WERI-Rb-1 (cell line): ENCODE measurements around the gene MBD5.
A peak's percentile ranks its signal among the peaks of the same experiment; 100 is the strongest.

ENCODE experiments used
- DNase-seq: peaks from one replicate; pipeline ENCODE4 v3.0.0-alpha.2; 2020
- H3K27ac ChIP-seq: fragments of 250-450 bp; sonication (Bioruptor Pico); 2 replicates; pipeline ENCODE4 v1.5.1; 2020; ENCODE audit warnings: mild to moderate bottlenecking, moderate library complexity
- H3K27me3 ChIP-seq: fragments of 250-450 bp; sonication (Bioruptor Pico); 2 replicates; pipeline ENCODE4 v1.5.1; 2021; ENCODE audit warnings: mild to moderate bottlenecking, low read depth, moderate library complexity; ENCODE audit not compliant: insufficient read depth, severe bottlenecking
- H3K36me3 ChIP-seq: fragments of 250-450 bp; sonication (Bioruptor Pico); 2 replicates; pipeline ENCODE4 v1.5.1; 2020; ENCODE audit warnings: mild to moderate bottlenecking, moderate library complexity
- H3K4me3 ChIP-seq: 2 replicates; pipeline ENCODE4 v1.5.1; 2011; ENCODE audit warnings: low read depth, mild to moderate bottlenecking, control low read depth, low read length
- H3K9me3 ChIP-seq: fragments of 250-450 bp; sonication (Bioruptor Pico); 2 replicates; pipeline ENCODE4 v1.5.1; 2021; ENCODE audit warnings: mild to moderate bottlenecking, moderate library complexity; ENCODE audit not compliant: severe bottlenecking
- CTCF ChIP-seq: IDR thresholded peaks from 2 replicates; pipeline ENCODE4 v1.5.1; 2011; ENCODE audit warnings: low read depth, mild to moderate bottlenecking, control low read depth, inconsistent platforms, low read length

Gene MBD5

DNA sequence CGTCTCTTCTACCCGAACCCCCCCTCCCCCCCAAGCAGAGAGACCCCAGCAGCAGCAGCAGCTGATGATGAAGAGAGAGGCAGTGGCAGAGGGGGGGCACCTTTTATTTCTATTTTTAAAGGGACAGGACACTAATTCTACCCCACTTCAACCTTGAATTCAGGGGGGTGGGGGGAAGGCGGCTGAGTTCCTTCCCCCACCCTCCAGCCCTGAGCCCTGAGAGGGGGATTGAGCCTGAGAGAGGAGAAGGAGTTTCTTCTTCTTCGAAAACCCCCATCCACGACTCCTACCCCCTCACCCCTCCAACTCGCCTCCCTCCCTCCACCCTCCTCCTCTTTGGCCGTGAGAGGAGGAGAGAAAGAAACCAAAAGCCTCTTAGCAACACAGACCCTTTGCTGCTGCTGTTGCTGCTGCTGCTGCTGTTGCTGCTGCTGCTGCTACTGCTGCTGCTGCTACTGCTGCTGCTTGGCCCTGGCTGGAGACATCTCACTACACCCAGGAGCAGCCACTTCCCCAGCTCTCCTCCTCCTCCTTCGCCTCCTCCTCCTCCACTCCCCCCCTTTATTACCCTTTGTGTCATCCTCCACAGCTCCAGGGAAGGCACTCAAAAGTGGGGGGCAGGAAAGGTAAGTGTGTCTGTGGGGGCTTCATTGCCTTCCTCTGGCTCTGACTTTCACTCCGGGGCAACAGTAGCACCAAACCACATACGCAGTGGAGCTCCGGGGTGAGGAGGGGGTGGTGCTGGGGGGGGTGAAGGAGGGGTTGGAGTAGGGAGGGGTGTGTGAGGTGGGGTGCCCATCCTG lies at the start of gene MBD5:
MBD5 (plus strand) TSS at position 33 of the 803 bp plus-strand sequence.
- DNase-seq, result peak; percentile 65
- no peaks in the 10 kb centered on the region for H3K27me3 ChIP-seq
- no peaks in the 10 kb centered on the region for H3K36me3 ChIP-seq
- TF ChIP-seq CTCF, result no peak
- peak within 1 kb of the TSS; percentile 92 for H3K4me3 ChIP-seq
- H3K27ac ChIP-seq, result peak within 1 kb of the TSS; percentile 95
- H3K9me3 ChIP-seq, result no peaks in the 10 kb centered on the region

- no peak for DNase-seq
- H3K27ac ChIP-seq, result no peak overlapping the region
- H3K9me3 ChIP-seq, result no peaks in the 10 kb centered on the region
- no peak for TF ChIP-seq CTCF
- H3K27me3 ChIP-seq, result no peaks in the 10 kb centered on the region
- H3K4me3 ChIP-seq, result no peak overlapping the region
- H3K36me3 ChIP-seq, result peaks cover 3% of the 10 kb centered on the region
Measured at GRCh38 chr2:147976102-147976501, 44.8 kb upstream of the MBD5 start.

GRCh38 chr2:147977679-147978078 lies 43.2 kb upstream of the MBD5 start:
- Histone ChIP-seq H3K27me3 (no peaks in the 10 kb centered on the region), H3K27ac (no peak overlapping the region), H3K36me3 (peaks cover 3% of the 10 kb centered on the region; the same call in 1 of the 2 replicates), H3K4me3 (no peak overlapping the region), H3K9me3 (no peaks in the 10 kb centered on the region)
- no peak for DNase-seq
- no peak for TF ChIP-seq CTCF

DNA sequence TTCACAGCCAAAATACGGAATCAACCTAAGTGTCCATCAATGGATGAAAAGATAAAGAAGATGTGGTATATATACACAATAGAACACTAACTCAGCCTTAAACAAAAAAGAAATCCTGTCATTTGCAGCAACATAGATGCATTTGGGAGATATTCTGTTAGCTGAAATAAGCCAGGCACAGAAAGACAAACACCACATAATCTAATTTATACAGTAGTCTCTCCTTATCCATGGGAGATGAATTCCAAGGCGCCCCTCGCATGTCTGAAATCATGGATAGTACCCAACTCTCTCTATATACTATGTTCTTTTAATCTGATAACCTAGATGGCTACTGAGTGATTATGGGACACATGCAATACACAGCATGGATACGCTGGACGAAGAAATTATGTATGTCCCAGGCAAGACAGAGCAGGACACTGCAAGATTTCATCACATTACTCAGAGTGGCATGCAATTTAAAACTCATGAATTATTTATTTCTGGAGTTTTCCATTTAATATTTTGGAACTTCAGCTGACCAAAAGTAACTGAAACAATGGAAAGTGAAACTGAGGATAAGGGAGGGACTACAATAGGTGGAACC lies 39.9 kb upstream of the MBD5 start:
- TF ChIP-seq CTCF, result no peak
- Histone ChIP-seq H3K27ac (no peak overlapping the region), H3K36me3 (no peaks in the 10 kb centered on the region), H3K9me3 (no peaks in the 10 kb centered on the region), H3K27me3 (no peaks in the 10 kb centered on the region), H3K4me3 (no peak overlapping the region)
- DNase-seq, result no peak

DNA sequence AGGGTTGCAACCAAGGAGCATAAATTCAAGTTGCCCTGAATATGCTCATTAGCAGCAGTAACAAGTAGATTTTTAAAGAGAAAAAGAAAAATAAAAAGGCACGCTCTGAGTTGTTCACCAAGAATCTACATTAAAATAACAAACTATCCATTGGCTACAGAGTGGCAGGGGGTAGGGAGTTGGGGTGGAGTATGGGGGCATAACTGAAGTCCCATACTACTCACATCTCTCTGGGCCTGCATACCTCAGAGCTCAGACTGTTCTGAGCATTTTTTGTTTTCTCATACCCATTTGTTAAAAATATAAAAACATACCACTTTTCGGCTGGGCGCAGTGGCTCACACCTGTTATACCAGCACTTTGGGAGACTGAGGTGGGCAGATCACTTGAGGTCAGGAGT lies 31.8 kb upstream of the MBD5 start:
- H3K4me3 ChIP-seq, result no peak overlapping the region
- DNase-seq, result no peak
- H3K36me3 ChIP-seq, result no peaks in the 10 kb centered on the region
- H3K27me3 ChIP-seq, result no peaks in the 10 kb centered on the region
- no peak for TF ChIP-seq CTCF
- H3K9me3 ChIP-seq, result no peaks in the 10 kb centered on the region
- no peak overlapping the region for H3K27ac ChIP-seq
